HUDEP-2 (cell line): ENCODE data around the gene ASAH2.
"Not testable (repeated sequence)": the region's sequence is repeated elsewhere in the genome, so short reads cannot be mapped to it uniquely, and the experiment has no call there.

Experiments
- DNase-seq, 76 experiments: peaks; one replicate each; lab custom pipeline; 2025; ENCODE audit not compliant: unreplicated experiment in 76 of 76; lab: John Stamatoyannopoulos, UW

The ASAH2 gene

DNA sequence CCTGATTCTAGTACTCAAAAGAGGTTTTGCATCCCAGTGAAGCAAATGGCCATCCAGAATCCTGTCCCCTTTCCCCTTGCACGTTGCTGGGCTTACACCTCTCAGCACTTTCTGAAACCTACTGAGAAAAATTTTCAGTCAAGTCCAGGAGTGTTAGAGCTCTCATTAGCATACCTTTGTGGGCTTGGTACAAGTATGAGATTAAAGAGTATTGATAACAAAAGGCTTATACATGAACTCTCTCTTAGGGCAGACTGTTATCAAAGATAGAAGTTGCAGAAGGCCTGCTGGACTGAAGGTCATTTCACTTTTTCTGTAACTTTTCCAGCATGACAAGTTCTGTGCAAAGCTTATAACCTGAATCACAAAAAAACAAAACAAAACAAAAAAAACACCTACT lies at the start of gene ASAH2:
ASAH2 (minus strand) TSS at position 123 of the 400 bp plus-strand sequence. CDS start 2,906 bp downstream, outside the sequence.
- no peak for DNase-seq

GRCh38 chr10:50299948-50300669 lies 48.8 kb upstream of the ASAH2 start:
- no peak for DNase-seq

- no peak for DNase-seq
These were observed 44.1 kb upstream of the ASAH2 start for GRCh38 chr10:50295367-50295766.

DNA sequence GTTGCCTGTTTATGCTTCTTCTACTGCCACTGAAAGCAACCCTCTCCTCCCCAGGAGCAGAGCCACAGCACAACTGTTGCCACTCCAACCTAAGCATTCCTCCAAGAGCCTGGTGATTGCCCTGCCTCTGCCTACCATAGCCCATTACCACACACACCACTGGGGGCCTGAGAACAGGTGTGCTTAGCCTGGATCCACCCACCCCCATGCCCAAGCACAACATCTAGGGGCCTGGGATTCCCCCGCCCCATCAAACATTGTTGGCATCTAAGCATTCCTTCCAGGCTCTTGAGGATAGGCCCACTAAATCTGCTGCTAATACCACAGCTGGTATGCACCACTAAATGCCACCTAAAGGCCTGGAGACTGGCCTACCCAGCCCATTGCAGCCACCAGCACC lies 43.3 kb upstream of the ASAH2 start:
- no peak for DNase-seq

GRCh38 chr10:50293513-50294313 lies 42.4 kb upstream of the ASAH2 start:
- DNase-seq, result no peak

GRCh38 chr10:50291261-50291850 lies 40.0 kb upstream of the ASAH2 start:
- peak in 6 of 76 experiments; percentile 1 to 17 (median 11) for DNase-seq

- no peak for DNase-seq
These were observed 37.9 kb upstream of the ASAH2 start for GRCh38 chr10:50289196-50289595.

DNA sequence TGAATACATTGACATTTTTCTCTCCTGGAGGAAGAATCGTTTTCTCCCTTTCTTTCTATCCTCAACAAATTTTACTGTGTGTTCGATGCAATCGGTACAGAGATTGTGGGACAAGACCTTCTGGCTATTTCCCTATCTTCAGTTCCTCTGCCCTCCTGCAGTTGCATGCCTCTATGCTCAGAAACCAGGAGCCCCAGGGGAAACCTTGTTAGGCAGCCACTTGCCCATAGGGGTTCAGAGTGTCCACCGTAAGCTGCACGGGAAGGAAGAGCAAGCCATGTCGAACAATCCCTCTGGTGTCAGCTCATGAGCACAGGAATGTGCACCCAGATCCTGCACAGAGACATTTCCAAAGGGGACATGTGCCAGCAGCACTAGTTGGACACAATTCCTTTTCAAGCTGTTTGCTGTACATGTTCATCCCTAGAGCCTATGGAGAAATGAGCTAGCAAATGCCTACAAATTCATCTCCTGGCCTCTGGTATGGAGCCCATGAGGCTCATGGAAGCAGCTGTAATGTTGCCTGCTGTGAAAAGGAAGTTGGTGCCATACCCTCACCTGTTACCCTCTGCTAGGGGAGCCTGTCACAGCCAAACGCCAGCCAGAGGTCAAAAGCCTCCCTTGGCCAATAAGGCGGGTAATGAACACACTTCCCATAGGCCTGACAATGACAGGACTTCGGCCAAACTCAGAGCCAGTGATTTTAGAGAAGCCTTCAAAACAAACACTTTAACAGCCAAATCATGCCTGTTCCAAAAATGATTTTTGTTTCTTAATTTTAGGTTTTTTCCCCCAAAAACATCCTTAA lies 35.9 kb upstream of the ASAH2 start:
- no peak for DNase-seq

DNA sequence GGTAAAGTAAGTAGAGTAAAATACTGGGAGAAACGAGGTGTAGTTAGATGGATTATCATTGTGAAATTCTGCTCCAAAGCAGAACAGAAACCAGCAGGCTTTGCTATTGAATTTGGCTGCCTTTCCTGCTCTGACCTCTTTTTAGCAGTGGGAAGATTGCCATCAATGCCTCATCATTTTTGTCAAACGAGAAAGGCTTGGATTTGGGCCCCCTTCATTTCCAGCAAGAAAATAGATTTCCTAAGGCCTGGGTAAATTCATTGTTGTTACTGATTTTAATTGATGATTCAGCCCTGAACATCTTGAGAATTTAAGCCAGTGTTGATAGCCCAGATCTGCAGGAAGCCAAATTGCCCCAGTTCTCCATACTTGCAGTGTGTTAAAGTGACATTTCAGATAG lies 35.2 kb upstream of the ASAH2 start:
- DNase-seq, result no peak

DNA sequence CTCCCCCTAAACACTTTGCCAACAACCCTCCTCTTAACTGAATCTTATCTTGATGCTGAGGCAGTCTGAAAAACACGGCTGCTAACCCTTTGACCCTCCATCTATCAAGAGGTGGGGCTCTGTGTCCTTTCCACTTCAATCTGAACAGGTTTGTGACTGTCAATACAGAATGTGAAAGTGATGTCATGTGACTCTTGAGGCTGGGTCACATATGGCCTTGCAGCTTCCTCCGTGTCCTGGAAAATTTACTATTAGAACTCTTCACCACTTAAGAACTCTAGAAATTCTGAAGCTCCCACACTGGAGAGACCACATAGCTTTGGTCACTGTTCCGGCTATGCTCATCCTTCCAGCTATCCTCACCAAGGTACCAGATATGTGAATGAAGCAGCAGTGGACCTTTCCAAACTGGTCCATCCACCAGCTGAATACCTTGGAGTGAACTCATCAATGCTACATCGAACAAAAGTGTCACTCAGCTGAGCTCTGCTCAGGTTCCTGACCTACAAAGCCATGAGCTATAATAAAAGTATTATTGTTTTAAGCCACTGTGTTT lies 30.7 kb upstream of the ASAH2 start:
- no peak for DNase-seq

- no peak for DNase-seq
These were observed 30.1 kb upstream of the ASAH2 start for GRCh38 chr10:50281210-50281966.

DNA sequence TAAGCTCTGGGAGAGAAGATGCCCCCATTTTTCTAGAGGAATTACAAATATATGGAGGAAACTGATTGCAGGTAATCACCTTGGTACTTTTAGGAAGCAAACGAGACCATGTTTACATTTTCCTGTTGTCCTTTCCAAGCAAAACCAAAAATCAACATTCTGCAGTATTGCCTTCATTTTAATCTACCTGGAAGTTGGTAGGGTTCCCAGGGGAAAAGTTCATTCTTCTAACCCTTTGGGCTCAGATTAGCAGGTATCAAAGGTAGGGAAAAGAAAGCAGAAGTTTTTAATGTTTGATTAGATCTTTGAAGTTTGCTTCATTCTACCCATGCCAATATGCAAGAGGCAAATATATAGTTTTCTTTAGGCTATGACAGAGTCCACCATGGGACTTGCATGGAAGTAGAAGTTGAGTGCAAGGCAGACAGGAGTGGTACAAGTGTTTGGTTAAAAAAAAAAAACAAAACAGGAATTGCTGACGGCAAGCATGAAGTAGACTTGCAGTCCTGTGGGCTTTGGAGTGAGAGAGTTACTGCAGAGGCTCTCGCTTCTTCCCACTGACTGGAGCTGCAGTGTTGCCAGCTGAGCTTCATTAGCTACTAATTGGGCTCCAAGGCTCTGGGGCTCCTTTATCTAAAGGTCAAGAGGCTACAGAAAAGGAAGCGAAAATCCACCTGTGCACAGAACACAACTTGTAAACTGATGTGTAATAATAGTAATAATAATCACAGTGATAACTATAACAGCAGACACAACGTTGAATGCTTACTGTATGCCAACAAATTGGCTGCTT lies 28.9 kb upstream of the ASAH2 start:
- DNase-seq, result no peak

DNA sequence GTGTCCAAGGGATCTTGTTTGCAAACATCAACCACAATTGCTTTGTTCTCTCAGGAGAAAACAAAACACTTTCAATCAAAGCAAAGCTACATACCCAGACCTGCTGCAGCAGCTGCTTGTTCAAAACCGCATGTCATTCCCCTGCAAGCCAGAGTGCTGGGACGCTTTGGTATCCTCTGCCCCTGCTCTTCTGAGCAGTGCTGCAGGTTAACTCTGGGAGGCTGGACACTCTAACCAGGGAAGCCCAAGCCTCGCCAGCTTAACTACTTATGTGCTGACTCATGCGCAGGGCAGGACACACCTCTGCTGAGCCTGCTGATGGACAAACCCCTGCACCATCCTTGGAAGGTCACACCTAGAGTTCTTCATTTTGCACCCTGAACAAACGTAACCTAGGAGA lies 28.2 kb upstream of the ASAH2 start:
- DNase-seq, result peak in 1 of 76 experiments; percentile 1

DNA sequence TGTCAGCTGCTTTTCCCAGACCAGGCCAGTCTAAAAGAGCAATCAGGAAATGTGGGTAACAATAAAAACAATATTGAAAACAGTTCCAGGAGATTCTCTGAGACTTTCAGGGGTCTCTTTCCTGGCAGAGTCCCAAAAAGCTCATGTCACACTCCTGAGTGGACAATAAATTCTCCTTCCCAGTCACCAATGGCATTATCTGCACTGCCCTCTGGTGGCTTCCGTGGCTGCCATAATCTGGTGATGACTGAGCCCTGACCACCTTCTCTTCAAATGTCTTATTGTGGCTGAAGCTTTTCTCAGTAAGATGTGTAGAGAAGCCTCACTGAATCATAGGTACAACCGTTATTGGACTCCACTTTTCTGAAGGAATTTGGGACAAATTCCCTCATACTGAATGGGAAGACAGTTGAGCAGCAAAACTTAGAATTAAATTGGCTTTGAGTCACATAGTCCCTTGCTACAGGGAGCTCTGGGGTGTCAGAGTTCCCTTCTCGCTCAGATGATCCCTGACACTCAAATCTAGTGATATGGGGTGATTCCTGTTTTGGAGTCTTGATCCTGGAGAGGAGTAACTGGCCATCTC lies 24.4 kb upstream of the ASAH2 start:
- DNase-seq, result peak in 35 of 76 experiments; percentile 1 to 53 (median 26)

GRCh38 chr10:50272531-50272930 lies 21.2 kb upstream of the ASAH2 start:
- DNase-seq, result no peak

- no peak for DNase-seq
These were observed 20.4 kb upstream of the ASAH2 start for GRCh38 chr10:50271564-50272250.

- DNase-seq, result not testable (repeated sequence)
These were observed 16.6 kb upstream of the ASAH2 start for GRCh38 chr10:50267877-50268276.

GRCh38 chr10:50262625-50263024 lies 11.3 kb upstream of the ASAH2 start:
- DNase-seq, result not testable (repeated sequence)
